OCI-LY7 (cell line): ENCODE results near the gene PCDHA12. TPM values are rescaled to one million over a fixed set of nuclear protein-coding genes. Genes with fewer than 3 reads are reported as not detected.

ENCODE experiments used
- BruUV-seq: library from RNA; stranded (reverse); fragments of 400-500 nt; replicated peaks from 2 replicates; lab custom pipeline; 2021; lab: Mats Ljungman, UMichigan
- CTCF ChIA-PET: fragments of 300-600 bp; sonication (Branson Sonifier 250); formaldehyde crosslinking; loops from one replicate; lab custom pipeline; 2022; ENCODE audit warnings: antibody characterized with exemption; ENCODE audit not compliant: unreplicated experiment; lab: Charles Lee
- POLR2A ChIA-PET: fragments of 300-600 bp; sonication (Branson Sonifier 250); formaldehyde crosslinking; loops from one replicate; lab custom pipeline; 2022; ENCODE audit warnings: antibody characterized with exemption; lab: Charles Lee
- DNase-seq: peaks from one replicate; pipeline ENCODE4 v3.0.0-alpha.2; 2015; ENCODE audit warnings: low spot score
- H2AFZ ChIP-seq: fragments of 200-600 bp; sonication (generic), shearing (Covaris generic); 2 replicates; pipeline ENCODE4 v1.6.1; 2014; ENCODE audit warnings: mild to moderate bottlenecking, antibody characterized with exemption, low read length, moderate library complexity
- H3K27ac ChIP-seq: fragments of 200-600 bp; sonication (generic); 2 replicates; pipeline ENCODE4 v1.5.1; 2014; ENCODE audit warnings: mixed run types, low read depth, mild to moderate bottlenecking, moderate library complexity, low read length, inconsistent platforms; ENCODE audit not compliant: poor library complexity, severe bottlenecking
- H3K36me3 ChIP-seq: fragments of 200-600 bp; sonication (generic); 2 replicates; pipeline ENCODE4 v1.6.1; 2014; ENCODE audit warnings: mild to moderate bottlenecking, antibody characterized with exemption, low read length, moderate library complexity, mixed read lengths; ENCODE audit not compliant: insufficient read depth
- H3K4me1 ChIP-seq: fragments of 200-600 bp; sonication (generic); 2 replicates; pipeline ENCODE4 v1.5.1; 2014; ENCODE audit warnings: mild to moderate bottlenecking, low read length; ENCODE audit not compliant: insufficient read depth, poor library complexity, severe bottlenecking
- H3K4me2 ChIP-seq: fragments of 200-600 bp; sonication (generic); 2 replicates; pipeline ENCODE4 v1.6.1; 2014; ENCODE audit warnings: mild to moderate bottlenecking, low read length
- H3K4me3 ChIP-seq: fragments of 200-600 bp; sonication (generic); 2 replicates; pipeline ENCODE4 v1.5.1; 2014; ENCODE audit warnings: mild to moderate bottlenecking, low read depth, low read length; ENCODE audit not compliant: poor library complexity, severe bottlenecking
- H3K79me2 ChIP-seq: fragments of 200-600 bp; sonication (generic); 2 replicates; pipeline ENCODE4 v1.6.1; 2016; ENCODE audit warnings: low read depth, mild to moderate bottlenecking, low read length, moderate library complexity, mixed read lengths; ENCODE audit not compliant: insufficient read depth
- H3K9me2 ChIP-seq: fragments of 200-600 bp; sonication (generic); 2 replicates; pipeline ENCODE4 v1.6.1; 2016; ENCODE audit warnings: mild to moderate bottlenecking, low read length, mixed read lengths; ENCODE audit not compliant: insufficient read depth
- H3K9me3 ChIP-seq: fragments of 200-600 bp; sonication (generic); 2 replicates; pipeline ENCODE4 v1.6.1; 2014; ENCODE audit warnings: mild to moderate bottlenecking, mixed run types, low read length, mixed read lengths
- H4K20me1 ChIP-seq: fragments of 200-600 bp; sonication (generic); 2 replicates; pipeline ENCODE4 v1.6.1; 2014; ENCODE audit warnings: mild to moderate bottlenecking, antibody characterized with exemption, low read length, moderate library complexity, mixed read lengths; ENCODE audit not compliant: insufficient read depth
- EZH2phosphoT487 ChIP-seq: fragments of 200-600 bp; sonication (generic); IDR thresholded peaks from 2 replicates; pipeline ENCODE4 v1.6.1; 2018; ENCODE audit warnings: low read depth, borderline replicate concordance, mild to moderate bottlenecking, mixed run types, antibody characterized with exemption, low read length, moderate library complexity, mixed read lengths
- intact Hi-C: fragments of 100-400 bp; cut with micrococcal nuclease; formaldehyde crosslinking; loops from one replicate; pipeline ENCODE4 v1.10.0; 2022; ENCODE audit not compliant: unreplicated experiment
- total RNA-seq, 2 experiments: library from RNA; depleted of rRNA in 1 of 2; stranded (reverse); fragments of >200 nt in 1 of 2; shearing (Covaris generic) in 1 of 2; gene quantifications; 2 replicates each; pipeline ENCODE4 v1.2.3, GENCODE V29; 2014 to 2022
- TF ChIP-seq, protein P1 (sequence below): fragments of 200-600 bp; sonication (generic); conservative IDR thresholded peaks from 2 replicates; pipeline ENCODE4 v1.5.1; 2014; ENCODE audit warnings: mild to moderate bottlenecking, antibody characterized with exemption, low read length, moderate library complexity, mixed read lengths

Gene PCDHA12
- total RNA-seq, 2 experiments from 2014 or later: not detected

DNA sequence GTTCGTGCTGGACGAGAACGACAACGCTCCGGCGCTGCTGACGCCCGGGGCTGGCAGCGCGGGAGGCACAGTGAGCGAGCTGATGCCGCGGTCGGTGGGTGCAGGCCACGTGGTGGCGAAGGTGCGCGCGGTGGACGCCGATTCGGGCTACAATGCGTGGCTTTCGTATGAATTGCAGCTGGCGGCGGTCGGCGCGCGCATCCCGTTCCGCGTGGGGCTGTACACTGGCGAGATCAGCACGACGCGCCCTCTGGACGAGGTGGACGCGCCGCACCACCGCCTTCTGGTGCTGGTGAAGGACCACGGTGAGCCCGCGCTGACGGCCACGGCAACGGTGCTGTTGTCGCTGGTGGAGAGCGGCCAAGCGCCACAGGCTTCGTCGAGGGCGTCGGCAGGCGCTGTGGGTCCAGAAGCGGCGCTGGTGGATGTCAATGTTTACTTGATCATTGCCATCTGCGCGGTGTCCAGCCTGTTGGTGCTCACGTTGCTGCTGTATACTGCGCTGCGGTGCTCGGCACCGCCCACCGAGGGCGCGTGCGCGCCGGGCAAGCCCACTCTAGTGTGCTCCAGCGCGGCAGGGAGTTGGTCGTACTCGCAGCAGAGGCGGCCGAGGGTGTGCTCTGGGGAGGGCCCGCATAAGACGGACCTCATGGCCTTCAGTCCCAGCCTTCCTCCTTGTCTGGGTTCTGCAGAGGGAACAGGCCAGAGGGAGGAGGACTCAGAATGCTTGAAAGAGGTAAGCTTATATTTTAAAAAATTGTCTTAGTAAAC lies 9.0 kb downstream of the PCDHA12 start:
- no peak overlapping the region for H3K4me3 ChIP-seq
- DNase-seq: no peak
- H3K27ac ChIP-seq: no peak overlapping the region
- H3K4me1 ChIP-seq: no peaks in the 10 kb centered on the region
- H3K79me2 ChIP-seq: no peaks in the 10 kb centered on the region
- POLR2A ChIA-PET: no interaction called here
- intact Hi-C loops: no loop called here
- no peak for TF ChIP-seq EZH2phosphoT487
- TF ChIP-seq, protein P1, sequence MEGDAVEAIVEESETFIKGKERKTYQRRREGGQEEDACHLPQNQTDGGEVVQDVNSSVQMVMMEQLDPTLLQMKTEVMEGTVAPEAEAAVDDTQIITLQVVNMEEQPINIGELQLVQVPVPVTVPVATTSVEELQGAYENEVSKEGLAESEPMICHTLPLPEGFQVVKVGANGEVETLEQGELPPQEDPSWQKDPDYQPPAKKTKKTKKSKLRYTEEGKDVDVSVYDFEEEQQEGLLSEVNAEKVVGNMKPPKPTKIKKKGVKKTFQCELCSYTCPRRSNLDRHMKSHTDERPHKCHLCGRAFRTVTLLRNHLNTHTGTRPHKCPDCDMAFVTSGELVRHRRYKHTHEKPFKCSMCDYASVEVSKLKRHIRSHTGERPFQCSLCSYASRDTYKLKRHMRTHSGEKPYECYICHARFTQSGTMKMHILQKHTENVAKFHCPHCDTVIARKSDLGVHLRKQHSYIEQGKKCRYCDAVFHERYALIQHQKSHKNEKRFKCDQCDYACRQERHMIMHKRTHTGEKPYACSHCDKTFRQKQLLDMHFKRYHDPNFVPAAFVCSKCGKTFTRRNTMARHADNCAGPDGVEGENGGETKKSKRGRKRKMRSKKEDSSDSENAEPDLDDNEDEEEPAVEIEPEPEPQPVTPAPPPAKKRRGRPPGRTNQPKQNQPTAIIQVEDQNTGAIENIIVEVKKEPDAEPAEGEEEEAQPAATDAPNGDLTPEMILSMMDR: no peak
- no peaks in the 10 kb centered on the region for H4K20me1 ChIP-seq
- no peaks in the 10 kb centered on the region for H3K9me2 ChIP-seq
- no peak overlapping the region for H3K4me2 ChIP-seq
- no TSS peak for BruUV-seq
- CTCF ChIA-PET: no interaction called here
- H3K9me3 ChIP-seq: no peaks in the 10 kb centered on the region
- no peak overlapping the region for H2AFZ ChIP-seq
- H3K36me3 ChIP-seq: no peaks in the 10 kb centered on the region

- no TSS peak for BruUV-seq
- POLR2A ChIA-PET: no interaction called here
- TF ChIP-seq, protein P1: no peak
- no peak for TF ChIP-seq EZH2phosphoT487
These were observed 41.2 kb downstream of the PCDHA12 start for GRCh38 chr5:140916325-140916724.

GRCh38 chr5:140923601-140924000 lies 48.5 kb downstream of the PCDHA12 start:
- ChIA-PET POLR2A (no interaction called here), CTCF (no interaction called here)
- no peak for TF ChIP-seq EZH2phosphoT487
- Histone ChIP-seq H3K4me1 (no peaks in the 10 kb centered on the region), H2AFZ (no peak overlapping the region), H3K4me3 (no peak overlapping the region), H3K27ac (no peak overlapping the region), H4K20me1 (no peaks in the 10 kb centered on the region), H3K9me3 (no peaks in the 10 kb centered on the region), H3K9me2 (no peaks in the 10 kb centered on the region), H3K79me2 (no peaks in the 10 kb centered on the region), H3K4me2 (no peak overlapping the region), H3K36me3 (no peaks in the 10 kb centered on the region)
- BruUV-seq: no TSS peak
- DNase-seq: no peak
- intact Hi-C loops: no loop called here

More at GRCh38 chr5:140916325-140916724, 41.2 kb downstream of the PCDHA12 start:
- Histone ChIP-seq H3K4me3 (no peak overlapping the region), H3K4me2 (no peak overlapping the region), H3K36me3 (no peaks in the 10 kb centered on the region), H3K9me2 (no peaks in the 10 kb centered on the region), H2AFZ (no peak overlapping the region), H3K4me1 (no peaks in the 10 kb centered on the region), H3K9me3 (no peaks in the 10 kb centered on the region), H3K27ac (no peak overlapping the region), H3K79me2 (no peaks in the 10 kb centered on the region), H4K20me1 (no peaks in the 10 kb centered on the region)
- CTCF ChIA-PET: no interaction called here
- intact Hi-C loops: no loop called here
- DNase-seq: no peak
